Body of pancreas (tissue), 4 donors: Measurements from ENCODE around the gene MYO15A.

Experiments used
- POLR2A ChIP-seq, 3 donors: fragments of 450-650 bp; IDR thresholded peaks; one replicate each; pipeline ENCODE4 v1.6.1; 2016; ENCODE audit warnings: antibody characterized with exemption in 3 of 3, mild to moderate bottlenecking in 2 of 3
- TF ChIP-seq, protein P1 (sequence below), 7 experiments: fragments of 450-650 bp in 4 of 7; fragments of 200-600 bp in 3 of 7; sonication (generic) in 3 of 7; IDR thresholded peaks; one replicate each; pipeline ENCODE4 v1.5.1; 2016 to 2019; ENCODE audit warnings: antibody characterized with exemption in 7 of 7

DNA sequence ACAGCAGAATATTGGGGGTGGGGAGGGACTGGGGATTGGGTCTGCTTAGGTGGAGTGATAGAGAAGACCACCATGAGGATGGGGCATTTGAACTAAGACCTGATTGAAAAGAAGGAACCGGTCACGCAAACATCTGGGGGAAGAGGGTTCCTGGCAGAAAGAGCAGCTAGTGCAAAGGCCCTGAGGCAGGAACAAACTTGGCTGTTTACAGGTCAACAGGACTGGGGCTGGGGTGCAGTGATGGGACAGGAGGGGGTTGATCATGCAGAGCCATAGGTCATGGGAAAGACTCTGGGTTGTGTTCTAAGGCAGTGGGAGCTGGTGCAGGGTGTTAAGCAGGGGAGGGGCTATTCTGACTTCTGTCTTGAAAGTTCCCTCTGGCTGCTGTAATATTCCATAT, 18.9 kb upstream of the MYO15A start:
- TF ChIP-seq, protein P1, sequence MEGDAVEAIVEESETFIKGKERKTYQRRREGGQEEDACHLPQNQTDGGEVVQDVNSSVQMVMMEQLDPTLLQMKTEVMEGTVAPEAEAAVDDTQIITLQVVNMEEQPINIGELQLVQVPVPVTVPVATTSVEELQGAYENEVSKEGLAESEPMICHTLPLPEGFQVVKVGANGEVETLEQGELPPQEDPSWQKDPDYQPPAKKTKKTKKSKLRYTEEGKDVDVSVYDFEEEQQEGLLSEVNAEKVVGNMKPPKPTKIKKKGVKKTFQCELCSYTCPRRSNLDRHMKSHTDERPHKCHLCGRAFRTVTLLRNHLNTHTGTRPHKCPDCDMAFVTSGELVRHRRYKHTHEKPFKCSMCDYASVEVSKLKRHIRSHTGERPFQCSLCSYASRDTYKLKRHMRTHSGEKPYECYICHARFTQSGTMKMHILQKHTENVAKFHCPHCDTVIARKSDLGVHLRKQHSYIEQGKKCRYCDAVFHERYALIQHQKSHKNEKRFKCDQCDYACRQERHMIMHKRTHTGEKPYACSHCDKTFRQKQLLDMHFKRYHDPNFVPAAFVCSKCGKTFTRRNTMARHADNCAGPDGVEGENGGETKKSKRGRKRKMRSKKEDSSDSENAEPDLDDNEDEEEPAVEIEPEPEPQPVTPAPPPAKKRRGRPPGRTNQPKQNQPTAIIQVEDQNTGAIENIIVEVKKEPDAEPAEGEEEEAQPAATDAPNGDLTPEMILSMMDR (IDR thresholded peaks at IDR 0.05) = no peak
- TF ChIP-seq POLR2A (IDR thresholded peaks at IDR 0.05) = no peak
